GM12878 (cell line): ENCODE data around the gene SCG3. TPM values are rescaled to one million over a fixed set of nuclear protein-coding genes. Genes with fewer than 3 reads are reported as not detected.

Experiments
- ATAC-seq: fragments of 200-7000 bp; cut with Tn5 transposase; 3 replicates; pipeline ENCODE4 v1.9.1; 2020; ENCODE audit warnings: mild to moderate bottlenecking, moderate library complexity
- BruUV-seq: library from RNA; stranded (reverse); fragments of 400-500 nt; replicated peaks from 2 replicates; lab custom pipeline; 2021; lab: Mats Ljungman, UMichigan
- CTCF ChIA-PET: fragments of 300-600 bp; sonication (Branson Sonifier 250); formaldehyde crosslinking; extraction: SDS; loops from one replicate; lab custom pipeline; 2021; ENCODE audit warnings: inconsistent platforms; lab: Yijun Ruan, JAX
- POLR2A ChIA-PET: fragments of 350-600 bp; formaldehyde crosslinking; extraction: SDS; loops from one replicate; lab custom pipeline; 2021; ENCODE audit warnings: inconsistent platforms; lab: Charles Lee
- RAD21 ChIA-PET: fragments of 300-600 bp; sonication (Branson Sonifier 250); formaldehyde crosslinking; loops from one replicate; lab custom pipeline; 2023; ENCODE audit warnings: antibody characterized with exemption; ENCODE audit not compliant: unreplicated experiment; lab: Charles Lee
- SMC1A ChIA-PET: fragments of 300-600 bp; sonication (Branson Sonifier 250); formaldehyde crosslinking; loops from one replicate; lab custom pipeline; 2023; ENCODE audit not compliant: unreplicated experiment, uncharacterized antibody; lab: Charles Lee
- DNase-seq: peaks from one replicate; pipeline ENCODE4 v3.0.0-alpha.2; 2011; ENCODE audit warnings: low read depth, low spot score
- FAIRE-seq: peaks from 3 replicates; lab custom pipeline; 2011; peaks lifted over from hg19 to GRCh38; lab: Jason Lieb, UNC
- H2AFZ ChIP-seq: 2 replicates; pipeline ENCODE4 v1.6.0; 2011; ENCODE audit warnings: low read depth, low read length, control low read depth; ENCODE audit not compliant: control insufficient read depth
- H3K27ac ChIP-seq: 2 replicates; pipeline ENCODE4 v1.5.1; 2011; ENCODE audit warnings: control low read depth; ENCODE audit not compliant: control insufficient read depth, insufficient read depth
- H3K27me3 ChIP-seq, 2 experiments: replicated peaks in 1 of 2; 2 replicates each; pipeline versions ENCODE4 v1.6.0 to v1.6.1; 2011; ENCODE audit warnings: low read length in 1 of 2; ENCODE audit not compliant: control insufficient read depth in 2 of 2, insufficient read depth in 2 of 2
- H3K36me3 ChIP-seq, 2 experiments: 2 replicates each; pipeline ENCODE4 v1.5.1; 2011; ENCODE audit warnings: low read length in 1 of 2; ENCODE audit not compliant: control insufficient read depth in 2 of 2, insufficient read depth in 2 of 2
- H3K4me1 ChIP-seq: 2 replicates; pipeline ENCODE4 v1.6.1; 2011; ENCODE audit warnings: mild to moderate bottlenecking, low read length, moderate library complexity, mixed read lengths; ENCODE audit not compliant: control insufficient read depth, insufficient read depth
- H3K4me2 ChIP-seq: 2 replicates; pipeline ENCODE4 v1.6.0; 2011; ENCODE audit warnings: control low read depth; ENCODE audit not compliant: control insufficient read depth, insufficient read depth
- H3K4me3 ChIP-seq: fragments of 200-600 bp; sonication (generic); 2 replicates; pipeline ENCODE4 v1.5.1; 2016
- H3K79me2 ChIP-seq: 2 replicates; pipeline ENCODE4 v1.6.0; 2011; ENCODE audit warnings: low read length; ENCODE audit not compliant: control insufficient read depth, insufficient read depth
- H3K9ac ChIP-seq: 2 replicates; pipeline ENCODE4 v1.8.0; 2011; ENCODE audit warnings: low read length, control low read depth, mixed read lengths; ENCODE audit not compliant: control insufficient read depth, insufficient read depth
- H3K9me3 ChIP-seq: replicated peaks from 3 replicates; pipeline ENCODE4 v1.5.1; 2011; ENCODE audit warnings: mild to moderate bottlenecking, low read length; ENCODE audit not compliant: control insufficient read depth, insufficient read depth
- H4K20me1 ChIP-seq: 2 replicates; pipeline ENCODE4 v1.6.0; 2011; ENCODE audit not compliant: control insufficient read depth, insufficient read depth
- BCL3 ChIP-seq: IDR thresholded peaks from 2 replicates; pipeline ENCODE4 v1.6.1; 2011; ENCODE audit warnings: borderline replicate concordance, low read depth, mild to moderate bottlenecking, moderate library complexity, low read length; ENCODE audit not compliant: insufficient read depth, poor library complexity, severe bottlenecking
- BRCA1 ChIP-seq: IDR thresholded peaks from 2 replicates; pipeline ENCODE4 v1.6.1; 2011; ENCODE audit warnings: low read depth, low read length, improper control_type of control experiment
- ESRRA ChIP-seq: IDR thresholded peaks from 2 replicates; pipeline ENCODE4 v1.6.1; 2012; ENCODE audit warnings: mild to moderate bottlenecking, low read length, improper control_type of control experiment
- HCFC1 ChIP-seq: fragments of 150-350 bp; IDR thresholded peaks from 2 replicates; pipeline ENCODE4 v1.6.1; 2014; ENCODE audit warnings: low read length
- RAD21 ChIP-seq: IDR thresholded peaks from 2 replicates; pipeline ENCODE4 v1.6.1; 2011; ENCODE audit warnings: mild to moderate bottlenecking, low read depth, low read length, moderate library complexity; ENCODE audit not compliant: insufficient read depth
- USF1 ChIP-seq: IDR thresholded peaks from 2 replicates; pipeline ENCODE4 v1.6.1; 2011; ENCODE audit warnings: borderline replicate concordance, low read depth, mild to moderate bottlenecking, moderate library complexity, mixed read lengths, low read length; ENCODE audit not compliant: insufficient read depth; ENCODE audit errors: extremely low read length
- WGBS: methylation state at CpG from one replicate; pipeline ENCODE4 v1.1.6; 2016; ENCODE audit warnings: low lambda C conversion rate; ENCODE audit not compliant: insufficient replicate concordance, insufficient coverage; ENCODE audit errors: missing lambda C conversion rate; 5-methylcytosine and 5-hydroxymethylcytosine counted together
- in situ Hi-C: fragments of 300-500 bp; cut with MboI; formaldehyde crosslinking; loops from 9 replicates; pipeline ENCODE4 v1.14.3; 2018; ENCODE audit warnings: mixed read lengths
- intact Hi-C: fragments of 100-400 bp; cut with micrococcal nuclease; formaldehyde crosslinking; loops from one replicate; pipeline ENCODE4 v1.14.2; 2022; ENCODE audit not compliant: unreplicated experiment
- polyA plus RNA-seq, 11 experiments: library from polyadenylated mRNA; depleted of rRNA in 4 of 11; unstranded in 6 of 11; stranded (reverse) in 5 of 11; fragments of >200 nt; fragmentation: Nextera tagmentation in 4 of 11; fragmentation: Illumina TruSeq in 1 of 11; extraction: Ambion mirVana in 4 of 11; extraction: Trizol in 1 of 11; gene quantifications; 1 replicate in 1 of 11; 2 replicates in 10 of 11; pipeline versions ENCODE4 v1.2.1 to v1.2.3, GENCODE V29; 2011 to 2016; ENCODE audit warnings: inconsistent platforms in 2 of 11, missing spikeins in 2 of 11, low read depth in 1 of 11
- total RNA-seq, 4 experiments: library from RNA; depleted of rRNA in 3 of 4; stranded (reverse); fragments of >200 nt in 3 of 4; fragmentation: Illumina TruSeq in 1 of 4; extraction: Trizol in 1 of 4; gene quantifications; 2 replicates each; pipeline versions ENCODE4 v1.2.1 to v1.2.3, GENCODE V29; 2013 to 2021
- TF ChIP-seq, protein P1 (sequence below): IDR thresholded peaks from 2 replicates; pipeline ENCODE4 v1.6.1; 2011; ENCODE audit warnings: low read depth, mild to moderate bottlenecking, low read length, moderate library complexity, borderline replicate concordance; ENCODE audit errors: extremely low read depth
- TF ChIP-seq, protein P2 (sequence below): fragments of 450-650 bp; conservative IDR thresholded peaks from 2 replicates; pipeline ENCODE4 v1.6.1; 2017; ENCODE audit warnings: mild to moderate bottlenecking, moderate library complexity

The SCG3 gene
- total and polyA plus RNA-seq, 10 of the 15 experiments (the other 5 are each of a cell fraction or from before 2014, with no cell fraction given), result 0.03 to 0.15 (median 0.04) TPM; not detected in 7

DNA sequence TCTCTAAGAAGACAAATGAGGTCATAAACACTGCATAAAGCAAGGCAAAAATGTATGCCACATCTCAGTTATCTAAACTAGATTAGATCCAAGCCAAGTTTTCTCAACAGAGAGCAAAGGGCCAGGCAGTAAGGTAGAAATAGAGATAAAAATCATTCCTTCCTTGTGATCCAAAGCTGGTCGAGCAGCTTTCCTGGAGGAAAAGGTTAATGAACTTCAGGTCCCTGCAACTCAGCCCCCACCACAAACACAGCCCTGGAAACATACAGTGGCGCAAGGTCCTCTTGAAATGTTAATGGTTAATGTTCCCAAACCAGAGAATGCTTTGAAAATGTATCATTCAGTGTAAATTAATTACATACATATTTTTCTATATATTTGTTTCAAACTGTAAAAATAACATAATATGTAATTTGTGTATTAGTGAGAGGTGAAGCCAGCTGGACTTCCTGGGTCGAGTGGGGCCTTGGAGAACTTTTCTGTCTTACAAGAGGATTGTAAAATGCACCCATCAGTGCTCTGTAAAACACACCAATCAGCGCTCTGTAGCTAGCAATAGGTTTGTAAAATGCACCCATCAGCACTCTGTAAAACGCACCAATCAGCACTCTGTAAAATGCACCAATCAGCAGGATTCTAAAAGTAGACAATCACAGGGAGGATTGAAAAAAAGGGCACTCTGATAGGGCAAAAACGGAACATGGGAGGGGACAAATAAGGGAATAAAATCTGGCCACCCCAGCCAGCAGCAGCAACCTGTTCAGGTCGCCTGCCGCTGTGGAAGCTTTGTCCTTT is 39.1 kb downstream of the SCG3 start (continued):
- TF ChIP-seq, protein P1, sequence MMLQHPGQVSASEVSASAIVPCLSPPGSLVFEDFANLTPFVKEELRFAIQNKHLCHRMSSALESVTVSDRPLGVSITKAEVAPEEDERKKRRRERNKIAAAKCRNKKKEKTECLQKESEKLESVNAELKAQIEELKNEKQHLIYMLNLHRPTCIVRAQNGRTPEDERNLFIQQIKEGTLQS, result no peak

- no peak overlapping the region for H3K27ac ChIP-seq
- intact Hi-C loops, result no loop called here
- TF ChIP-seq, protein P2, sequence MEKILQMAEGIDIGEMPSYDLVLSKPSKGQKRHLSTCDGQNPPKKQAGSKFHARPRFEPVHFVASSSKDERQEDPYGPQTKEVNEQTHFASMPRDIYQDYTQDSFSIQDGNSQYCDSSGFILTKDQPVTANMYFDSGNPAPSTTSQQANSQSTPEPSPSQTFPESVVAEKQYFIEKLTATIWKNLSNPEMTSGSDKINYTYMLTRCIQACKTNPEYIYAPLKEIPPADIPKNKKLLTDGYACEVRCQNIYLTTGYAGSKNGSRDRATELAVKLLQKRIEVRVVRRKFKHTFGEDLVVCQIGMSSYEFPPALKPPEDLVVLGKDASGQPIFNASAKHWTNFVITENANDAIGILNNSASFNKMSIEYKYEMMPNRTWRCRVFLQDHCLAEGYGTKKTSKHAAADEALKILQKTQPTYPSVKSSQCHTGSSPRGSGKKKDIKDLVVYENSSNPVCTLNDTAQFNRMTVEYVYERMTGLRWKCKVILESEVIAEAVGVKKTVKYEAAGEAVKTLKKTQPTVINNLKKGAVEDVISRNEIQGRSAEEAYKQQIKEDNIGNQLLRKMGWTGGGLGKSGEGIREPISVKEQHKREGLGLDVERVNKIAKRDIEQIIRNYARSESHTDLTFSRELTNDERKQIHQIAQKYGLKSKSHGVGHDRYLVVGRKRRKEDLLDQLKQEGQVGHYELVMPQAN, result no peak
- TF ChIP-seq ESRRA (no peak), BCL3 (no peak), RAD21 (no peak), USF1 (no peak), HCFC1 (no peak), BRCA1 (no peak)
- no peak overlapping the region for H3K4me2 ChIP-seq
- FAIRE-seq (no peak), ATAC-seq (no peak), DNase-seq (no peak)
- in situ Hi-C loops, result no loop called here
- H3K4me3 ChIP-seq, result no peak overlapping the region
- POLR2A ChIA-PET, result no interaction called here
- CTCF ChIA-PET, result interaction anchor here (1.0 kb wide), 1 partner anchor 36 kb away, joined by 3 read pairs; no protein-coding TSS in a partner anchor
- WGBS, result 97% methylated on average over 5 of the region's 5 CpGs
- H3K79me2 ChIP-seq, result peaks cover 8% of the 10 kb centered on the region
- H2AFZ ChIP-seq, result no peak overlapping the region
- peaks cover 0 to 9% of the 10 kb centered on the region in 2 experiments; a peak in 3 of 4 replicates for H3K36me3 ChIP-seq
- no peaks in the 10 kb centered on the region for H4K20me1 ChIP-seq
- no peaks in the 10 kb centered on the region for H3K9me3 ChIP-seq
- peaks cover 3% of the 10 kb centered on the region for H3K4me1 ChIP-seq
- RAD21 ChIA-PET, result no interaction called here
- no TSS peak for BruUV-seq
- SMC1A ChIA-PET, result no interaction called here
- no peaks in the 10 kb centered on the region for H3K27me3 ChIP-seq
- H3K9ac ChIP-seq, result no peak overlapping the region
These were observed 40.1 kb downstream of the SCG3 start for GRCh38 chr15:51721199-51721960.
